ENCODE data around the gene ZSCAN9.

- TF ChIP-seq ZBTB7A (IDR thresholded peaks at IDR 0.05; ENCODE audit: low read depth) (no peak), TAF1 (IDR thresholded peaks at IDR 0.05; ENCODE audit: low read depth) (0 out of 2 replicates have a peak, but pooled peaks have one; percentile 33), EP300 (IDR thresholded peaks at IDR 0.05; ENCODE audit: borderline replicate concordance) (no peak), YY1 (IDR thresholded peaks at IDR 0.05; ENCODE audit: low read depth) (no peak), CREB1 (IDR thresholded peaks at IDR 0.05; ENCODE audit: low read depth) (no peak), FOXM1 (IDR thresholded peaks at IDR 0.05; ENCODE audit: borderline replicate concordance, low read depth) (no peak), REST (IDR thresholded peaks at IDR 0.05; ENCODE audit: low read depth) (no peak)
These were observed 6.5 kb upstream of the ZSCAN9 start for GRCh38 chr6:28218312-28219248.

Measured in Ishikawa (cell line).